ENCODE results near the gene TTLL11.

TTLL11 gene

GRCh38 chr9:121865060-121865459 is 228.0 kb downstream of the TTLL11 start:
- peaks cover 0 to 9% (median 0%) of the 10 kb centered on the region in 11 experiments; a peak in 2 of 22 replicates for H3K9me3 ChIP-seq (replicated peaks in 1 of 11)
- H3K4me3 ChIP-seq, result no peak overlapping the region
- no peak for TF ChIP-seq Cebpa-rat (IDR thresholded peaks at IDR 0.05)
- H3K27me3 ChIP-seq, result no peaks in the 10 kb centered on the region
- H3K4me1 ChIP-seq, result no peaks in the 10 kb centered on the region; a peak in 2 of 20 replicates
- H4K20me1 ChIP-seq, result 0 out of 22 replicates have a peak, but pooled peaks cover 0 to 2% (median 0%) of the 10 kb centered on the region in 11 experiments
- H3K9ac ChIP-seq, result no peak overlapping the region
- no peaks in the 10 kb centered on the region for H3K36me3 ChIP-seq
- H3K27ac ChIP-seq, result no peak overlapping the region
- no peak overlapping the region for H3K4me2 ChIP-seq

GRCh38 chr9:121863955-121864354 is 229.2 kb downstream of the TTLL11 start:
- no peak for TF ChIP-seq Cebpa-rat (IDR thresholded peaks at IDR 0.05)
- H3K36me3 ChIP-seq, result no peaks in the 10 kb centered on the region
- H3K9ac ChIP-seq, result no peak overlapping the region

GRCh38 chr9:121862371-121863332 is 230.5 kb downstream of the TTLL11 start:
- Histone ChIP-seq H3K4me3 (no peak overlapping the region), H3K36me3 (no peaks in the 10 kb centered on the region), H3K4me1 (no peaks in the 10 kb centered on the region; a peak in 2 of 20 replicates), H3K27me3 (no peaks in the 10 kb centered on the region), H3K27ac (no peak overlapping the region), H4K20me1 (peaks cover 0 to 2% (median 0%) of the 10 kb centered on the region in 11 experiments; a peak in 1 of 22 replicates), H3K9ac (no peak overlapping the region), H3K4me2 (no peak overlapping the region), H3K9me3 (replicated peaks in 1 of 11) (no peaks in the 10 kb centered on the region)
- TF ChIP-seq Cebpa-rat (IDR thresholded peaks at IDR 0.05), result no peak

More at GRCh38 chr9:121863955-121864354, 229.2 kb downstream of the TTLL11 start:
- Histone ChIP-seq H3K9me3 (replicated peaks in 1 of 11) (peaks cover 0 to 9% (median 0%) of the 10 kb centered on the region in 11 experiments; a peak in 2 of 22 replicates), H3K27me3 (no peaks in the 10 kb centered on the region), H4K20me1 (0 out of 22 replicates have a peak, but pooled peaks cover 0 to 2% (median 0%) of the 10 kb centered on the region in 11 experiments), H3K4me1 (no peaks in the 10 kb centered on the region; a peak in 2 of 20 replicates), H3K4me2 (peak overlapping the region in 2 of 11 experiments; percentile 1 to 27; a peak in 1 of 22 replicates), H3K27ac (no peak overlapping the region), H3K4me3 (no peak overlapping the region)

- Histone ChIP-seq H3K36me3 (no peaks in the 10 kb centered on the region), H3K4me1 (peaks cover 0 to 3% (median 0%) of the 10 kb centered on the region in 10 experiments; a peak in 3 of 20 replicates), H3K9ac (no peak overlapping the region), H3K4me2 (no peak overlapping the region), H3K9me3 (replicated peaks in 1 of 11) (no peaks in the 10 kb centered on the region), H3K4me3 (no peak overlapping the region), H3K27me3 (no peaks in the 10 kb centered on the region), H4K20me1 (peaks cover 0 to 2% (median 0%) of the 10 kb centered on the region in 11 experiments; a peak in 1 of 22 replicates), H3K27ac (no peak overlapping the region)
- TF ChIP-seq Cebpa-rat (IDR thresholded peaks at IDR 0.05), result no peak
Measured at GRCh38 chr9:121861501-121862180, 231.5 kb downstream of the TTLL11 start.

- no peak for TF ChIP-seq Cebpa-rat (IDR thresholded peaks at IDR 0.05)
- no peak overlapping the region for H3K4me3 ChIP-seq
- H3K9ac ChIP-seq, result no peak overlapping the region
- no peak overlapping the region for H3K27ac ChIP-seq
- H4K20me1 ChIP-seq, result peaks cover 0 to 2% (median 0%) of the 10 kb centered on the region in 11 experiments; a peak in 1 of 22 replicates
- H3K36me3 ChIP-seq, result no peaks in the 10 kb centered on the region
- no peak overlapping the region for H3K4me2 ChIP-seq
- H3K4me1 ChIP-seq, result peaks cover 0 to 4% (median 0%) of the 10 kb centered on the region in 10 experiments; a peak in 3 of 20 replicates
- no peaks in the 10 kb centered on the region for H3K27me3 ChIP-seq
- H3K9me3 ChIP-seq (replicated peaks in 1 of 11), result no peaks in the 10 kb centered on the region
Measured at GRCh38 chr9:121860744-121861143, 232.4 kb downstream of the TTLL11 start.

- Histone ChIP-seq H3K36me3 (no peaks in the 10 kb centered on the region), H3K9me3 (replicated peaks in 1 of 11) (no peaks in the 10 kb centered on the region), H3K4me1 (peaks cover 0 to 4% (median 0%) of the 10 kb centered on the region in 10 experiments; a peak in 3 of 20 replicates), H3K9ac (no peak overlapping the region), H3K4me2 (no peak overlapping the region), H3K4me3 (no peak overlapping the region), H4K20me1 (peaks cover 0 to 2% (median 0%) of the 10 kb centered on the region in 11 experiments; a peak in 1 of 22 replicates), H3K27ac (no peak overlapping the region), H3K27me3 (no peaks in the 10 kb centered on the region)
- TF ChIP-seq Cebpa-rat (IDR thresholded peaks at IDR 0.05), result no peak
Measured at GRCh38 chr9:121860213-121860612, 232.9 kb downstream of the TTLL11 start.

GRCh38 chr9:121859646-121860045 is 233.5 kb downstream of the TTLL11 start:
- Histone ChIP-seq H3K27ac (no peak overlapping the region), H3K4me1 (peaks cover 0 to 4% (median 0%) of the 10 kb centered on the region in 10 experiments; a peak in 3 of 20 replicates), H3K36me3 (no peaks in the 10 kb centered on the region), H3K27me3 (no peaks in the 10 kb centered on the region), H3K9ac (no peak overlapping the region), H4K20me1 (peaks cover 0 to 2% (median 0%) of the 10 kb centered on the region in 11 experiments; a peak in 1 of 22 replicates), H3K4me2 (no peak overlapping the region), H3K4me3 (no peak overlapping the region), H3K9me3 (replicated peaks in 1 of 11) (no peaks in the 10 kb centered on the region)
- no peak for TF ChIP-seq Cebpa-rat (IDR thresholded peaks at IDR 0.05)

- H3K4me2 ChIP-seq, result no peak overlapping the region
- no peak overlapping the region for H3K27ac ChIP-seq
- no peak for TF ChIP-seq Cebpa-rat (IDR thresholded peaks at IDR 0.05)
- H3K9me3 ChIP-seq (replicated peaks in 1 of 11), result no peaks in the 10 kb centered on the region
- no peak overlapping the region for H3K9ac ChIP-seq
- H3K36me3 ChIP-seq, result no peaks in the 10 kb centered on the region
- H3K4me1 ChIP-seq, result peaks cover 0 to 11% (median 6%) of the 10 kb centered on the region in 10 experiments; a peak in 10 of 20 replicates
- peaks cover 0 to 2% (median 0%) of the 10 kb centered on the region in 11 experiments; a peak in 1 of 22 replicates for H4K20me1 ChIP-seq
- no peaks in the 10 kb centered on the region for H3K27me3 ChIP-seq
- no peak overlapping the region for H3K4me3 ChIP-seq
Measured at GRCh38 chr9:121858788-121859187, 234.3 kb downstream of the TTLL11 start.

GRCh38 chr9:121857928-121858327 is 235.2 kb downstream of the TTLL11 start:
- H3K4me1 ChIP-seq, result peaks cover 0 to 15% (median 8%) of the 10 kb centered on the region in 10 experiments; a peak in 10 of 20 replicates
- TF ChIP-seq Cebpa-rat (IDR thresholded peaks at IDR 0.05), result no peak
- no peak overlapping the region for H3K27ac ChIP-seq
- no peaks in the 10 kb centered on the region for H3K27me3 ChIP-seq
- H3K9me3 ChIP-seq (replicated peaks in 1 of 11), result no peaks in the 10 kb centered on the region
- peaks cover 0 to 2% (median 0%) of the 10 kb centered on the region in 11 experiments; a peak in 1 of 22 replicates for H4K20me1 ChIP-seq
- no peak overlapping the region for H3K4me3 ChIP-seq
- H3K4me2 ChIP-seq, result no peak overlapping the region
- no peaks in the 10 kb centered on the region for H3K36me3 ChIP-seq
- H3K9ac ChIP-seq, result no peak overlapping the region

Measured in BLaER1 treated with 17β-estradiol and CSF1 and Interleukin-3, amounts not matched to agents 10 nM and 100 nM (cell line).